Measurements from ENCODE around the gene ARHGEF28. TPM values are rescaled to one million over a fixed set of nuclear protein-coding genes. Genes with fewer than 3 reads are reported as not detected.

Gene ARHGEF28
- polyA plus RNA-seq, 3 donors: not detected

DNA sequence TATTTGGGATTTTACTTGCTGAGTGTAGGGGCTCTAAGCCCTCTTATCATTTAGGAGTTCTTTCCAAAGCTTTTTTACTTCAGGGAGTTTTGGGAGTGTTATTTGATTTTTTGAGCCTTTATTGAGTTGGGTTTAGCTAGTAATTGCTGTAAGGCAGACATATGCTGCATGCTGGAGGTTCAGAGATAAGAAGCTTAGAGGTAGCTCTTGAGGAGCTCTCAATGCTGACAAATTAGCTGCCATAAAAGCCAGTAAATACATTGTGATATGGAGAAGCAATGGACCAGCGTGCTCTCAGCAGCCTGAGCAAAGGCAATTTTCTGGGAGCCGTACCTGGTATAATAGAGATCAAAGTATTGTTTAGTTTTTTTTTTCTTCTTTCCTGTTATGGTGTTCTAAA is 11.6 kb downstream of the ARHGEF28 start:
- intact Hi-C loops (cut with micrococcal nuclease): no loop called here
- no peak overlapping the region for H3K4me2 ChIP-seq (replicated peaks; ENCODE audit: extremely low read depth, low read length, poor library complexity, severe bottlenecking)
- H3K27ac Mint-ChIP-seq: no peak overlapping the region
- no peaks in the 10 kb centered on the region for H3K9me3 ChIP-seq (replicated peaks in 1 of 2; ENCODE audit: control insufficient read depth in 1 of 2, insufficient read depth in 1 of 2, low read length in 2 of 2)
- TF ChIP-seq, protein P1, sequence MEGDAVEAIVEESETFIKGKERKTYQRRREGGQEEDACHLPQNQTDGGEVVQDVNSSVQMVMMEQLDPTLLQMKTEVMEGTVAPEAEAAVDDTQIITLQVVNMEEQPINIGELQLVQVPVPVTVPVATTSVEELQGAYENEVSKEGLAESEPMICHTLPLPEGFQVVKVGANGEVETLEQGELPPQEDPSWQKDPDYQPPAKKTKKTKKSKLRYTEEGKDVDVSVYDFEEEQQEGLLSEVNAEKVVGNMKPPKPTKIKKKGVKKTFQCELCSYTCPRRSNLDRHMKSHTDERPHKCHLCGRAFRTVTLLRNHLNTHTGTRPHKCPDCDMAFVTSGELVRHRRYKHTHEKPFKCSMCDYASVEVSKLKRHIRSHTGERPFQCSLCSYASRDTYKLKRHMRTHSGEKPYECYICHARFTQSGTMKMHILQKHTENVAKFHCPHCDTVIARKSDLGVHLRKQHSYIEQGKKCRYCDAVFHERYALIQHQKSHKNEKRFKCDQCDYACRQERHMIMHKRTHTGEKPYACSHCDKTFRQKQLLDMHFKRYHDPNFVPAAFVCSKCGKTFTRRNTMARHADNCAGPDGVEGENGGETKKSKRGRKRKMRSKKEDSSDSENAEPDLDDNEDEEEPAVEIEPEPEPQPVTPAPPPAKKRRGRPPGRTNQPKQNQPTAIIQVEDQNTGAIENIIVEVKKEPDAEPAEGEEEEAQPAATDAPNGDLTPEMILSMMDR (IDR thresholded peaks at IDR 0.05): no peak
- H3K27me3 ChIP-seq (ENCODE audit: control insufficient read depth in 2 of 2, insufficient read depth in 2 of 2, low read length in 2 of 2): no peaks in the 10 kb centered on the region
- H3K4me3 ChIP-seq (replicated peaks in 1 of 3; ENCODE audit: low read depth in 2 of 3, low read length in 3 of 3): no peak overlapping the region
- no peaks in the 10 kb centered on the region for H3K4me1 ChIP-seq (ENCODE audit: control insufficient read depth in 1 of 2, insufficient read depth in 2 of 2, low read length in 2 of 2)
- H3K36me3 Mint-ChIP-seq: no peaks in the 10 kb centered on the region
- no peak overlapping the region for H3K4me3 Mint-ChIP-seq
- no peak overlapping the region for H3K9ac ChIP-seq (ENCODE audit: insufficient read depth, low read length, poor library complexity, severe bottlenecking)
- H2AFZ ChIP-seq (ENCODE audit: insufficient read depth, low read depth, low read length, poor library complexity, severe bottlenecking): no peak overlapping the region
- H3K27me3 Mint-ChIP-seq (ENCODE audit: low read depth in 3 of 3): peaks cover 0 to 3% (median 0%) of the 10 kb centered on the region in 3 donors
- H3K36me3 ChIP-seq (replicated peaks in 1 of 2; ENCODE audit: control insufficient read depth in 1 of 2, insufficient read depth in 2 of 2, low read length in 2 of 2): no peaks in the 10 kb centered on the region
- 100% methylated on average over 1 of the region's 2 CpGs for WGBS (ENCODE audit: insufficient coverage)
- no peak for DNase-seq
- H3K4me1 Mint-ChIP-seq: no peaks in the 10 kb centered on the region
- H4K20me1 ChIP-seq (ENCODE audit: insufficient read depth, low read length): no peaks in the 10 kb centered on the region
- H3K9me3 Mint-ChIP-seq: no peaks in the 10 kb centered on the region
- H3K79me2 ChIP-seq (ENCODE audit: insufficient read depth, low read length): no peaks in the 10 kb centered on the region
- H3K27ac ChIP-seq (ENCODE audit: low read depth in 1 of 2, low read length in 2 of 2): no peak overlapping the region

DNA sequence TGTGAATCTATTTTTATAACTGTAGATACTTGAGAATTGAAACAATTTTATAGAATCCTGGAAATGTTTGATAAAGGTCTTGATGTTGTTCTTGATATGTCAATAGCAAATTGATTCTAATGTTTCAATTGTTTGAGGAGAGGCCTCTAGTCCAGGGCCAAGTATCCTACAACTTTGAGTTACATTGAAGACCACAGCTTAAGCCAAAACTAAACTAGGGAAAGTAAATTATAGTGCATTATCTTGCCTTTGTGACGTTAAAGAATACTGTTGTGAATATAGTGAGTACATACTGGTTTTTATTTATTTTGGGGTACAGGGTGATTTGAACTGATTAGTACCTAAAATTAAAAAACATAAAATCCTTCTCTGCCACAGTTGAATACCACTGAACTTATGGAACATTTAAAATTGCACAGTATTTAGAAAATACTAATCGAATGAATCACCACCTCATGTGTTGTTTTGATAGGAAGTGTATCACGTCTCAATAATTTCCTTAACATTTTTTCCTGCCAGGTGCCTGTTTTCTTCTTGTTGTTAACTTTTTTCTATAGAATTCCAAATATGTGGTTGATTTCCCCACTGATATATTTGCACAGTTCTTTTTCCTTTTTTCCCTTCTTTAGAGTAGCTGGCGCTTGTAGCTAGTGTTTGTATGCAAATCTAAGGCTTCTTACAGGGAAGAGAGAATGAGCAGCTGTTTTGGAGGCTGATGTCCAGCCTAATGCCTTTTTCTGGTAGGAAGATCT is 12.5 kb downstream of the ARHGEF28 start:
- TF ChIP-seq, protein P1 (IDR thresholded peaks at IDR 0.05): no peak
- no peak for DNase-seq
- H3K27me3 ChIP-seq (ENCODE audit: control insufficient read depth in 2 of 2, insufficient read depth in 2 of 2, low read length in 2 of 2): no peaks in the 10 kb centered on the region
- H3K9ac ChIP-seq (ENCODE audit: insufficient read depth, low read length, poor library complexity, severe bottlenecking): no peak overlapping the region
- H3K4me2 ChIP-seq (replicated peaks; ENCODE audit: extremely low read depth, low read length, poor library complexity, severe bottlenecking): no peak overlapping the region
- no CpG with 5 or more reads among the region's 4 CpGs for WGBS (ENCODE audit: insufficient coverage)
- H3K4me1 ChIP-seq (ENCODE audit: control insufficient read depth in 1 of 2, insufficient read depth in 2 of 2, low read length in 2 of 2): no peaks in the 10 kb centered on the region
- no peaks in the 10 kb centered on the region for H3K79me2 ChIP-seq (ENCODE audit: insufficient read depth, low read length)
- H3K4me1 Mint-ChIP-seq: no peaks in the 10 kb centered on the region
- H3K36me3 Mint-ChIP-seq: no peaks in the 10 kb centered on the region
- no peaks in the 10 kb centered on the region for H4K20me1 ChIP-seq (ENCODE audit: insufficient read depth, low read length)
- no peaks in the 10 kb centered on the region for H3K36me3 ChIP-seq (replicated peaks in 1 of 2; ENCODE audit: control insufficient read depth in 1 of 2, insufficient read depth in 2 of 2, low read length in 2 of 2)
- H3K27me3 Mint-ChIP-seq (ENCODE audit: low read depth in 3 of 3): peaks cover 0 to 3% (median 0%) of the 10 kb centered on the region in 3 donors
- H2AFZ ChIP-seq (ENCODE audit: insufficient read depth, low read depth, low read length, poor library complexity, severe bottlenecking): no peak overlapping the region
- intact Hi-C loops (cut with micrococcal nuclease): no loop called here
- H3K27ac ChIP-seq (ENCODE audit: low read depth in 1 of 2, low read length in 2 of 2): no peak overlapping the region
- H3K9me3 Mint-ChIP-seq: no peaks in the 10 kb centered on the region
- H3K27ac Mint-ChIP-seq: no peak overlapping the region
- H3K4me3 Mint-ChIP-seq: no peak overlapping the region
- no peak overlapping the region for H3K4me3 ChIP-seq (replicated peaks in 1 of 3; ENCODE audit: low read depth in 2 of 3, low read length in 3 of 3)
- no peaks in the 10 kb centered on the region for H3K9me3 ChIP-seq (replicated peaks in 1 of 2; ENCODE audit: control insufficient read depth in 1 of 2, insufficient read depth in 1 of 2, low read length in 2 of 2)

Data from CD14-positive monocyte (primary cell).